Measurements from ENCODE around the gene FARS2.

DNA sequence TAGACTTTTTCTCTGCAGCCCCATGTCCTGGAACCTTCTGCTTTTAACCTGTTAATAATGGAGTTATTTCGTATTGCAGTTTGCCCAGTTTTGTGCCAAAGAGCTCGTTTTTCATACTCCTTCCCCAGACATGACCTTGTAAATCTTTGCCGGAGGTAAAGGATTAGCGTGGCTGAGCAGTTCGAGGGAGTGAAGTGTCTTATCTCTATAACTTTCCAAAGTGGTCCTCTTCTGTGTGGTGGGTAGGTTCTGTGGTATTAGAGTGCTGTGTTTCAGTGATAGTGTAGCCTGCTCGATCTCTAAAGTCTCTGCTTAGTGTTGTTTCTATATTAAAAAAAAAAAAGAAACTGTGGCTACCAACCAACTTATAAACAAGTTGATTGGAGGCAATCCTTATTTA is 67.5 kb downstream of the FARS2 start:
- TF ChIP-seq, protein P1, sequence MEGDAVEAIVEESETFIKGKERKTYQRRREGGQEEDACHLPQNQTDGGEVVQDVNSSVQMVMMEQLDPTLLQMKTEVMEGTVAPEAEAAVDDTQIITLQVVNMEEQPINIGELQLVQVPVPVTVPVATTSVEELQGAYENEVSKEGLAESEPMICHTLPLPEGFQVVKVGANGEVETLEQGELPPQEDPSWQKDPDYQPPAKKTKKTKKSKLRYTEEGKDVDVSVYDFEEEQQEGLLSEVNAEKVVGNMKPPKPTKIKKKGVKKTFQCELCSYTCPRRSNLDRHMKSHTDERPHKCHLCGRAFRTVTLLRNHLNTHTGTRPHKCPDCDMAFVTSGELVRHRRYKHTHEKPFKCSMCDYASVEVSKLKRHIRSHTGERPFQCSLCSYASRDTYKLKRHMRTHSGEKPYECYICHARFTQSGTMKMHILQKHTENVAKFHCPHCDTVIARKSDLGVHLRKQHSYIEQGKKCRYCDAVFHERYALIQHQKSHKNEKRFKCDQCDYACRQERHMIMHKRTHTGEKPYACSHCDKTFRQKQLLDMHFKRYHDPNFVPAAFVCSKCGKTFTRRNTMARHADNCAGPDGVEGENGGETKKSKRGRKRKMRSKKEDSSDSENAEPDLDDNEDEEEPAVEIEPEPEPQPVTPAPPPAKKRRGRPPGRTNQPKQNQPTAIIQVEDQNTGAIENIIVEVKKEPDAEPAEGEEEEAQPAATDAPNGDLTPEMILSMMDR (IDR thresholded peaks at IDR 0.05), result no peak
- TF ChIP-seq POLR2A (IDR thresholded peaks at IDR 0.05; ENCODE audit: low read depth) (no peak), POLR2AphosphoS5 (IDR thresholded peaks at IDR 0.05) (no peak), EP300 (IDR thresholded peaks at IDR 0.05) (no peak)
